ENCODE data around the gene DCHS1. TPM values are rescaled to one million over a fixed set of nuclear protein-coding genes. Genes with fewer than 3 reads are reported as not detected.

The DCHS1 gene
- total RNA-seq, 1 donor from 2014 or later = 1.8 TPM

GRCh38 chr11:6622261-6623171 lies 33.1 kb downstream of the DCHS1 start:
- no peak for TF ChIP-seq CTCF (conservative IDR thresholded peaks at IDR 0.05; ENCODE audit: low read depth, low read length)
- DNase-seq (ENCODE audit: low read depth) = no peak
- H3K4me3 ChIP-seq (ENCODE audit: low read depth, low read length) = no peak overlapping the region

GRCh38 chr11:6621711-6622211 lies 33.8 kb downstream of the DCHS1 start:
- no peak for DNase-seq (ENCODE audit: low read depth)
- no peak overlapping the region for H3K4me3 ChIP-seq (ENCODE audit: low read depth, low read length)
- no peak for TF ChIP-seq CTCF (conservative IDR thresholded peaks at IDR 0.05; ENCODE audit: low read depth, low read length)

- H3K4me3 ChIP-seq (ENCODE audit: low read depth, low read length) = no peak overlapping the region
- TF ChIP-seq CTCF (conservative IDR thresholded peaks at IDR 0.05; ENCODE audit: low read depth, low read length) = no peak
- DNase-seq (ENCODE audit: low read depth) = no peak
These were observed 35.0 kb downstream of the DCHS1 start for GRCh38 chr11:6620636-6621035.

- peak; percentile 63 for DNase-seq (ENCODE audit: low read depth)
- TF ChIP-seq CTCF (conservative IDR thresholded peaks at IDR 0.05; ENCODE audit: low read depth, low read length) = no peak
- H3K4me3 ChIP-seq (ENCODE audit: low read depth, low read length) = peak within 1 kb of the TSS; percentile 91
These were observed 36.4 kb downstream of the DCHS1 start, which contains the start of gene TPP1 for GRCh38 chr11:6619004-6619745. TPP1 (minus strand) TSS chr11:6619422; CDS start chr11:6619400, 22 bp downstream.

GRCh38 chr11:6618117-6619003 lies 37.2 kb downstream of the DCHS1 start:
- TF ChIP-seq CTCF (conservative IDR thresholded peaks at IDR 0.05; ENCODE audit: low read depth, low read length) = peak; percentile 6
- peak overlapping the region; percentile 91 for H3K4me3 ChIP-seq (ENCODE audit: low read depth, low read length)
- no peak for DNase-seq (ENCODE audit: low read depth)

- no peak for DNase-seq (ENCODE audit: low read depth)
- TF ChIP-seq CTCF (conservative IDR thresholded peaks at IDR 0.05; ENCODE audit: low read depth, low read length) = no peak
- peak overlapping the region; percentile 91 for H3K4me3 ChIP-seq (ENCODE audit: low read depth, low read length)
These were observed 38.3 kb downstream of the DCHS1 start for GRCh38 chr11:6617315-6617781.

Measured in epithelial cell of proximal tubule (primary cell).